GM23338 (cell line): ENCODE measurements around the gene ACTR10. TPM values are rescaled to one million over a fixed set of nuclear protein-coding genes. Genes with fewer than 3 reads are reported as not detected.
A peak's percentile ranks its signal among the peaks of the same experiment; 100 is the strongest.

Experiments used
- ATAC-seq: fragments of 200-7000 bp; cut with Tn5 transposase; 3 replicates; pipeline ENCODE4 v1.9.1; 2020
- DNase-seq: peaks from one replicate; pipeline ENCODE4 v3.0.0-alpha.2; 2015; ENCODE audit warnings: low spot score
- H2AFZ ChIP-seq: fragments of 200-600 bp; sonication (generic); 2 replicates; pipeline ENCODE4 v1.8.0; 2016; ENCODE audit warnings: antibody characterized with exemption, mild to moderate bottlenecking, moderate library complexity
- H3F3A ChIP-seq: fragments of 200-600 bp; sonication (generic); replicated peaks from 2 replicates; pipeline ENCODE4 v1.8.0; 2017; ENCODE audit warnings: antibody characterized with exemption, mixed run types, low read depth
- H3K27ac ChIP-seq: fragments of 200-600 bp; sonication (generic); 2 replicates; pipeline ENCODE4 v1.6.1; 2016; ENCODE audit warnings: low read depth
- H3K27me3 ChIP-seq: fragments of 200-600 bp; sonication (generic); 2 replicates; pipeline ENCODE4 v1.8.0; 2016; ENCODE audit warnings: mild to moderate bottlenecking, mixed run types, moderate library complexity; ENCODE audit not compliant: insufficient read depth
- H3K36me3 ChIP-seq: fragments of 200-600 bp; sonication (generic); 2 replicates; pipeline ENCODE4 v1.8.0; 2016; ENCODE audit warnings: mild to moderate bottlenecking; ENCODE audit not compliant: insufficient read depth
- H3K4me1 ChIP-seq: fragments of 200-600 bp; sonication (generic); 2 replicates; pipeline ENCODE4 v1.8.0; 2016; ENCODE audit warnings: mild to moderate bottlenecking, moderate library complexity; ENCODE audit not compliant: insufficient read depth
- H3K4me2 ChIP-seq: fragments of 200-600 bp; sonication (generic); 2 replicates; pipeline ENCODE4 v1.7.1; 2017; ENCODE audit warnings: mixed run types
- H3K4me3 ChIP-seq: fragments of 200-600 bp; sonication (generic); 2 replicates; pipeline ENCODE4 v1.6.1; 2016; ENCODE audit warnings: mixed run types
- H3K79me2 ChIP-seq: fragments of 200-600 bp; sonication (generic); replicated peaks from 2 replicates; pipeline ENCODE4 v1.8.0; 2017; ENCODE audit warnings: mild to moderate bottlenecking; ENCODE audit not compliant: insufficient read depth
- H3K9me2 ChIP-seq: fragments of 200-600 bp; sonication (generic); 2 replicates; pipeline ENCODE4 v1.8.0; 2017; ENCODE audit not compliant: insufficient read depth
- H4K20me1 ChIP-seq: fragments of 200-600 bp; sonication (generic); replicated peaks from 2 replicates; pipeline ENCODE4 v1.8.0; 2017; ENCODE audit warnings: mild to moderate bottlenecking; ENCODE audit not compliant: insufficient read depth
- H3K27ac Mint-ChIP-seq: 2 replicates; pipeline ENCODE4 v1.8.0; 2020; ENCODE audit warnings: inconsistent platforms, mild to moderate bottlenecking, moderate library complexity, mixed read lengths
- H3K27me3 Mint-ChIP-seq: 3 replicates; pipeline ENCODE4 v1.8.0; 2022; ENCODE audit warnings: low read depth, mild to moderate bottlenecking, moderate library complexity, mixed read lengths, inconsistent platforms; ENCODE audit not compliant: insufficient read depth, poor library complexity
- H3K36me3 Mint-ChIP-seq: 3 replicates; pipeline ENCODE4 v1.8.0; 2021; ENCODE audit warnings: low read depth, mild to moderate bottlenecking, inconsistent platforms, moderate library complexity, mixed read lengths
- H3K4me1 Mint-ChIP-seq: 3 replicates; pipeline ENCODE4 v1.8.0; 2020; ENCODE audit warnings: mild to moderate bottlenecking, inconsistent platforms, mixed read lengths
- H3K4me3 Mint-ChIP-seq: 3 replicates; pipeline ENCODE4 v1.8.0; 2021; ENCODE audit warnings: moderate library complexity, mild to moderate bottlenecking, inconsistent platforms, mixed read lengths
- H3K9me3 Mint-ChIP-seq: 3 replicates; pipeline ENCODE4 v1.8.0; 2020; ENCODE audit warnings: moderate library complexity, mild to moderate bottlenecking, inconsistent platforms, mixed read lengths
- CREB1 ChIP-seq: fragments of 250-450 bp; sonication (Bioruptor Pico); IDR thresholded peaks from 2 replicates; pipeline ENCODE4 v1.5.0; 2020; ENCODE audit warnings: low read depth, mild to moderate bottlenecking, moderate library complexity
- EZH2 ChIP-seq: fragments of 200-600 bp; sonication (generic); IDR thresholded peaks from one replicate; pipeline ENCODE4 v1.8.0; 2017; ENCODE audit warnings: antibody characterized with exemption, mild to moderate bottlenecking, low read depth; ENCODE audit not compliant: unreplicated experiment
- EZH2phosphoT487 ChIP-seq: fragments of 200-600 bp; sonication (generic); IDR thresholded peaks from one replicate; pipeline ENCODE4 v1.8.1; 2018; ENCODE audit warnings: antibody characterized with exemption; ENCODE audit not compliant: unreplicated experiment
- JUNB ChIP-seq: IDR thresholded peaks from one replicate; pipeline ENCODE4 v1.6.1; 2016; ENCODE audit warnings: antibody characterized with exemption; ENCODE audit not compliant: unreplicated experiment
- NANOG ChIP-seq: IDR thresholded peaks from 2 replicates; pipeline ENCODE4 v1.6.1; 2016; ENCODE audit warnings: antibody characterized with exemption, borderline replicate concordance
- POLR2AphosphoS5 ChIP-seq: IDR thresholded peaks from 2 replicates; pipeline ENCODE4 v1.6.1; 2016; ENCODE audit warnings: antibody characterized with exemption, low read depth
- STAT1 ChIP-seq: IDR thresholded peaks from one replicate; pipeline ENCODE4 v1.6.1; 2016; ENCODE audit warnings: antibody characterized with exemption; ENCODE audit not compliant: unreplicated experiment
- ZNF114 ChIP-seq: fragments of 250-450 bp; sonication (Bioruptor Pico); IDR thresholded peaks from 2 replicates; pipeline ENCODE4 v1.5.0; 2020; ENCODE audit warnings: mild to moderate bottlenecking, moderate library complexity
- ZNF331 ChIP-seq: fragments of 250-450 bp; sonication (Bioruptor Pico); IDR thresholded peaks from 2 replicates; pipeline ENCODE4 v1.5.0; 2020; ENCODE audit warnings: low read depth, mild to moderate bottlenecking, moderate library complexity
- polyA plus RNA-seq: library from polyadenylated mRNA; unstranded; fragments of >200 nt; fragmentation: Nextera tagmentation; extraction: Ambion mirVana; gene quantifications from 2 replicates; pipeline ENCODE4 v1.2.1, GENCODE V29; 2016
- total RNA-seq: library from RNA; depleted of rRNA; stranded (reverse); fragments of >200 nt; shearing (Covaris generic); gene quantifications from 2 replicates; pipeline ENCODE4 v1.2.3, GENCODE V29; 2014
- TF ChIP-seq, protein P1 (sequence below): fragments of 250-450 bp; sonication (Bioruptor Pico); IDR thresholded peaks from 2 replicates; pipeline ENCODE4 v1.5.0; 2020; ENCODE audit warnings: mild to moderate bottlenecking, moderate library complexity

The ACTR10 gene
- total and polyA plus RNA-seq, 2 experiments from 2014 or later = 30.8 to 50.2 TPM

DNA sequence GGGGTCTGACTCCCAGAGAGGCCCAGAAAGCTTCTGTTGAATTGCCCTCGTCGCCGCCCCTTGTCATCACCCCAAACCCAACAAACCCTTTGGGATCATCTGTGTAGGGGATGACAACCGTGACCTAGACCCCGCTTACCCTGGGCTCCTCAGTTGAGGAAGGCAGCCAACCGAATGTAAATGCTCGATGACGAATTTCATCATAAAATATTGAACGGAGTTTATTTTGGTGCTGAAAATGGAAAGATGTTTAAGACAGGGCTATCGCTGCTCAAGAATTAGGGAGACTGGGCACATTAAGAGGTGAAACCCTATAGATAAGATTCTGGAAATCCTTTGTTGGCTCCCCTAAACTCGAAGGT is 512 bp downstream of the ACTR10 start (continued):
- TF ChIP-seq, protein P1, sequence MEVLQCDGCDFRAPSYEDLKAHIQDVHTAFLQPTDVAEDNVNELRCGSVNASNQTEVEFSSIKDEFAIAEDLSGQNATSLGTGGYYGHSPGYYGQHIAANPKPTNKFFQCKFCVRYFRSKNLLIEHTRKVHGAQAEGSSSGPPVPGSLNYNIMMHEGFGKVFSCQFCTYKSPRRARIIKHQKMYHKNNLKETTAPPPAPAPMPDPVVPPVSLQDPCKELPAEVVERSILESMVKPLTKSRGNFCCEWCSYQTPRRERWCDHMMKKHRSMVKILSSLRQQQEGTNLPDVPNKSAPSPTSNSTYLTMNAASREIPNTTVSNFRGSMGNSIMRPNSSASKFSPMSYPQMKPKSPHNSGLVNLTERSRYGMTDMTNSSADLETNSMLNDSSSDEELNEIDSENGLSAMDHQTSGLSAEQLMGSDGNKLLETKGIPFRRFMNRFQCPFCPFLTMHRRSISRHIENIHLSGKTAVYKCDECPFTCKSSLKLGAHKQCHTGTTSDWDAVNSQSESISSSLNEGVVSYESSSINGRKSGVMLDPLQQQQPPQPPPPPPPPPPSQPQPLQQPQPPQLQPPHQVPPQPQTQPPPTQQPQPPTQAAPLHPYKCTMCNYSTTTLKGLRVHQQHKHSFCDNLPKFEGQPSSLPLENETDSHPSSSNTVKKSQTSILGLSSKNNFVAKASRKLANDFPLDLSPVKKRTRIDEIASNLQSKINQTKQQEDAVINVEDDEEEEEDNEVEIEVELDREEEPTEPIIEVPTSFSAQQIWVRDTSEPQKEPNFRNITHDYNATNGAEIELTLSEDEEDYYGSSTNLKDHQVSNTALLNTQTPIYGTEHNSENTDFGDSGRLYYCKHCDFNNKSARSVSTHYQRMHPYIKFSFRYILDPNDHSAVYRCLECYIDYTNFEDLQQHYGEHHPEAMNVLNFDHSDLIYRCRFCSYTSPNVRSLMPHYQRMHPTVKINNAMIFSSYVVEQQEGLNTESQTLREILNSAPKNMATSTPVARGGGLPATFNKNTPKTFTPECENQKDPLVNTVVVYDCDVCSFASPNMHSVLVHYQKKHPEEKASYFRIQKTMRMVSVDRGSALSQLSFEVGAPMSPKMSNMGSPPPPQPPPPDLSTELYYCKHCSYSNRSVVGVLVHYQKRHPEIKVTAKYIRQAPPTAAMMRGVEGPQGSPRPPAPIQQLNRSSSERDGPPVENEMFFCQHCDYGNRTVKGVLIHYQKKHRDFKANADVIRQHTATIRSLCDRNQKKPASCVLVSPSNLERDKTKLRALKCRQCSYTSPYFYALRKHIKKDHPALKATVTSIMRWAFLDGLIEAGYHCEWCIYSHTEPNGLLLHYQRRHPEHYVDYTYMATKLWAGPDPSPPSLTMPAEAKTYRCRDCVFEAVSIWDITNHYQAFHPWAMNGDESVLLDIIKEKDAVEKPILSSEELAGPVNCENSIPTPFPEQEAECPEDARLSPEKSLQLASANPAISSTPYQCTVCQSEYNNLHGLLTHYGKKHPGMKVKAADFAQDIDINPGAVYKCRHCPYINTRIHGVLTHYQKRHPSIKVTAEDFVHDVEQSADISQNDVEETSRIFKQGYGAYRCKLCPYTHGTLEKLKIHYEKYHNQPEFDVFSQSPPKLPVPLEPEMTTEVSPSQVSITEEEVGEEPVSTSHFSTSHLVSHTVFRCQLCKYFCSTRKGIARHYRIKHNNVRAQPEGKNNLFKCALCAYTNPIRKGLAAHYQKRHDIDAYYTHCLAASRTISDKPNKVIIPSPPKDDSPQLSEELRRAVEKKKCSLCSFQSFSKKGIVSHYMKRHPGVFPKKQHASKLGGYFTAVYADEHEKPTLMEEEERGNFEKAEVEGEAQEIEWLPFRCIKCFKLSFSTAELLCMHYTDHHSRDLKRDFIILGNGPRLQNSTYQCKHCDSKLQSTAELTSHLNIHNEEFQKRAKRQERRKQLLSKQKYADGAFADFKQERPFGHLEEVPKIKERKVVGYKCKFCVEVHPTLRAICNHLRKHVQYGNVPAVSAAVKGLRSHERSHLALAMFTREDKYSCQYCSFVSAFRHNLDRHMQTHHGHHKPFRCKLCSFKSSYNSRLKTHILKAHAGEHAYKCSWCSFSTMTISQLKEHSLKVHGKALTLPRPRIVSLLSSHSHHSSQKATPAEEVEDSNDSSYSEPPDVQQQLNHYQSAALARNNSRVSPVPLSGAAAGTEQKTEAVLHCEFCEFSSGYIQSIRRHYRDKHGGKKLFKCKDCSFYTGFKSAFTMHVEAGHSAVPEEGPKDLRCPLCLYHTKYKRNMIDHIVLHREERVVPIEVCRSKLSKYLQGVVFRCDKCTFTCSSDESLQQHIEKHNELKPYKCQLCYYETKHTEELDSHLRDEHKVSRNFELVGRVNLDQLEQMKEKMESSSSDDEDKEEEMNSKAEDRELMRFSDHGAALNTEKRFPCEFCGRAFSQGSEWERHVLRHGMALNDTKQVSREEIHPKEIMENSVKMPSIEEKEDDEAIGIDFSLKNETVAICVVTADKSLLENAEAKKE (CRISPR knock-in tag) = no peak
- TF ChIP-seq ZNF331 (CRISPR knock-in tag) (no peak), STAT1 (no peak), JUNB (no peak)

DNA sequence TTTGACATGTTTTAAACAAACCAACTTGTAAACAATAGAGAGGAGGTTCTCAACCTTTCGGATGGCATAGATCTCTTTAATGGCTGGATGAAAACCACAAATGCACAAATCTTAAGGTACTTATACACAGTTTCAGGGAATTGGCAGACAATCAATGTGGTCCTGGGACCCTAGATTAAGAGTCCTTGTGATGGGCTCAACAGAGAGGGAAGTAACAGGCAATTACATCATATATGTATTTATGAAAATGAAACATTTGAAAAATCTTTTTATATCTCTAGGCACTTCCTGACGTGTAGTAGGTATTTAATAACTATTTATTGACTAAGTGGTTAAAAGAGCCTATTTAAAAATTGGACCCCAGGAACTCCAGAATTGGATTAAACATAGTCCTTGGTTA is 897 bp downstream of the ACTR10 start:
- Histone ChIP-seq H2AFZ (peak overlapping the region; percentile 91), H3K27me3 (no peaks in the 10 kb centered on the region), H4K20me1 (0 out of 2 replicates have a peak, but pooled peaks cover 10% of the 10 kb centered on the region), H3K36me3 (no peaks in the 10 kb centered on the region), H3K27ac (no peak overlapping the region), H3F3A (no peaks in the 10 kb centered on the region), H3K4me1 (peaks cover 11% of the 10 kb centered on the region), H3K9me2 (no peaks in the 10 kb centered on the region), H3K4me3 (peak overlapping the region; percentile 99), H3K4me2 (peak overlapping the region; percentile 88), H3K79me2 (peaks cover 26% of the 10 kb centered on the region)
- Mint-ChIP-seq H3K9me3 (no peaks in the 10 kb centered on the region), H3K4me3 (peak overlapping the region; percentile 96), H3K4me1 (peaks cover 11% of the 10 kb centered on the region), H3K36me3 (peaks cover 3% of the 10 kb centered on the region; the same call in 1 of the 3 replicates), H3K27me3 (peaks cover 4% of the 10 kb centered on the region), H3K27ac (peak overlapping the region; percentile 88; the same call in 1 of the 2 replicates)
- DNase-seq (no peak), ATAC-seq (no peak)
- TF ChIP-seq NANOG (no peak), POLR2AphosphoS5 (no peak), JUNB (no peak), CREB1 (CRISPR knock-in tag) (no peak), STAT1 (no peak), ZNF114 (no peak), EZH2phosphoT487 (no peak), EZH2 (no peak)
- TF ChIP-seq, protein P1 (CRISPR knock-in tag) = no peak
